GM10248 (cell line): ENCODE measurements around the gene SAMD15.
"Not testable (repeated sequence)": the region's sequence is repeated elsewhere in the genome, so short reads cannot be mapped to it uniquely, and the experiment has no call there.

Experiments
- CTCF ChIA-PET: fragments of 300-600 bp; sonication (Branson Sonifier 250); formaldehyde crosslinking; extraction: SDS; loops from one replicate; lab custom pipeline; 2021; ENCODE audit warnings: antibody characterized with exemption; lab: Yijun Ruan, JAX
- POLR2A ChIA-PET: fragments of 350-650 bp; sonication (Branson Sonifier 250); formaldehyde crosslinking; extraction: SDS; loops from one replicate; lab custom pipeline; 2020; ENCODE audit warnings: antibody characterized with exemption; lab: Yijun Ruan, JAX
- DNase-seq: peaks from one replicate; pipeline ENCODE4 v3.0.0; 2012; ENCODE audit errors: extremely low spot score
- CTCF ChIP-seq: IDR thresholded peaks from 2 replicates; pipeline ENCODE4 v1.5.1; 2012; ENCODE audit warnings: mild to moderate bottlenecking, low read depth; ENCODE audit errors: extremely low read depth, missing control alignments, control extremely low read depth

Gene SAMD15

GRCh38 chr14:77409131-77409533, 32.0 kb downstream of the SAMD15 start:
- CTCF ChIA-PET = no interaction called here
- POLR2A ChIA-PET = no interaction called here
- TF ChIP-seq CTCF = peak; percentile 25
- no peak for DNase-seq

- not testable (repeated sequence) for DNase-seq
- POLR2A ChIA-PET = interaction anchor here (0.7 kb wide), 1 partner anchor 42 kb away, joined by 4 read pairs; the partner anchor contains the start of gene VIPAS39
- CTCF ChIA-PET = interaction anchor here (1.0 kb wide), 1 partner anchor 32 kb away, joined by 3 read pairs; no protein-coding TSS in a partner anchor
These were observed 38.3 kb downstream of the SAMD15 start for GRCh38 chr14:77415403-77416030.

- CTCF ChIA-PET, DNase-seq: not testable (repeated sequence)
- POLR2A ChIA-PET = interaction anchor here (0.7 kb wide), 1 partner anchor 41 kb away, joined by 4 read pairs; the partner anchor contains the start of gene VIPAS39
These were observed 38.9 kb downstream of the SAMD15 start for GRCh38 chr14:77416098-77416497.

GRCh38 chr14:77416836-77417235, 39.7 kb downstream of the SAMD15 start:
- ChIA-PET POLR2A (no interaction called here), CTCF (no interaction called here)
- TF ChIP-seq CTCF = no peak
- no peak for DNase-seq

GRCh38 chr14:77421201-77421600, 44.0 kb downstream of the SAMD15 start:
- CTCF ChIA-PET = interaction anchor here (1.2 kb wide), 1 partner anchor 105 kb away, joined by 3 read pairs; no protein-coding TSS in a partner anchor
- DNase-seq = no peak
- no peak for TF ChIP-seq CTCF
- POLR2A ChIA-PET = no interaction called here

- ChIA-PET CTCF (no interaction called here), POLR2A (no interaction called here)
- TF ChIP-seq CTCF = no peak
- DNase-seq = no peak
These were observed 46.2 kb downstream of the SAMD15 start, which contains the start of gene NOXRED1 for GRCh38 chr14:77423423-77423822. NOXRED1 (minus strand) TSS chr14:77423523; CDS start chr14:77422889, 634 bp downstream.

- POLR2A ChIA-PET = no interaction called here
- TF ChIP-seq CTCF = no peak
- no peak for DNase-seq
- CTCF ChIA-PET = no interaction called here
These were observed 47.7 kb downstream of the SAMD15 start for GRCh38 chr14:77424862-77425261.
